OCI-LY7 (cell line): ENCODE measurements around the gene ASB10. TPM values are rescaled to one million over a fixed set of nuclear protein-coding genes. Genes with fewer than 3 reads are reported as not detected.

Experiments
- BruUV-seq: library from RNA; stranded (reverse); fragments of 400-500 nt; replicated peaks from 2 replicates; lab custom pipeline; 2021; lab: Mats Ljungman, UMichigan
- CTCF ChIA-PET: fragments of 300-600 bp; sonication (Branson Sonifier 250); formaldehyde crosslinking; loops from one replicate; lab custom pipeline; 2022; ENCODE audit warnings: antibody characterized with exemption; ENCODE audit not compliant: unreplicated experiment; lab: Charles Lee
- POLR2A ChIA-PET: fragments of 300-600 bp; sonication (Branson Sonifier 250); formaldehyde crosslinking; loops from one replicate; lab custom pipeline; 2022; ENCODE audit warnings: antibody characterized with exemption; lab: Charles Lee
- DNase-seq: peaks from one replicate; pipeline ENCODE4 v3.0.0-alpha.2; 2015; ENCODE audit warnings: low spot score
- H2AFZ ChIP-seq: fragments of 200-600 bp; sonication (generic), shearing (Covaris generic); 2 replicates; pipeline ENCODE4 v1.6.1; 2014; ENCODE audit warnings: mild to moderate bottlenecking, antibody characterized with exemption, low read length, moderate library complexity
- H3K27ac ChIP-seq: fragments of 200-600 bp; sonication (generic); 2 replicates; pipeline ENCODE4 v1.5.1; 2014; ENCODE audit warnings: mixed run types, low read depth, mild to moderate bottlenecking, moderate library complexity, low read length, inconsistent platforms; ENCODE audit not compliant: poor library complexity, severe bottlenecking
- H3K36me3 ChIP-seq: fragments of 200-600 bp; sonication (generic); 2 replicates; pipeline ENCODE4 v1.6.1; 2014; ENCODE audit warnings: mild to moderate bottlenecking, antibody characterized with exemption, low read length, moderate library complexity, mixed read lengths; ENCODE audit not compliant: insufficient read depth
- H3K4me1 ChIP-seq: fragments of 200-600 bp; sonication (generic); 2 replicates; pipeline ENCODE4 v1.5.1; 2014; ENCODE audit warnings: mild to moderate bottlenecking, low read length; ENCODE audit not compliant: insufficient read depth, poor library complexity, severe bottlenecking
- H3K4me2 ChIP-seq: fragments of 200-600 bp; sonication (generic); 2 replicates; pipeline ENCODE4 v1.6.1; 2014; ENCODE audit warnings: mild to moderate bottlenecking, low read length
- H3K4me3 ChIP-seq: fragments of 200-600 bp; sonication (generic); 2 replicates; pipeline ENCODE4 v1.5.1; 2014; ENCODE audit warnings: mild to moderate bottlenecking, low read depth, low read length; ENCODE audit not compliant: poor library complexity, severe bottlenecking
- H3K79me2 ChIP-seq: fragments of 200-600 bp; sonication (generic); 2 replicates; pipeline ENCODE4 v1.6.1; 2016; ENCODE audit warnings: low read depth, mild to moderate bottlenecking, low read length, moderate library complexity, mixed read lengths; ENCODE audit not compliant: insufficient read depth
- H3K9me2 ChIP-seq: fragments of 200-600 bp; sonication (generic); 2 replicates; pipeline ENCODE4 v1.6.1; 2016; ENCODE audit warnings: mild to moderate bottlenecking, low read length, mixed read lengths; ENCODE audit not compliant: insufficient read depth
- H3K9me3 ChIP-seq: fragments of 200-600 bp; sonication (generic); 2 replicates; pipeline ENCODE4 v1.6.1; 2014; ENCODE audit warnings: mild to moderate bottlenecking, mixed run types, low read length, mixed read lengths
- H4K20me1 ChIP-seq: fragments of 200-600 bp; sonication (generic); 2 replicates; pipeline ENCODE4 v1.6.1; 2014; ENCODE audit warnings: mild to moderate bottlenecking, antibody characterized with exemption, low read length, moderate library complexity, mixed read lengths; ENCODE audit not compliant: insufficient read depth
- CTCF ChIP-seq: fragments of 200-600 bp; sonication (generic); conservative IDR thresholded peaks from 2 replicates; pipeline ENCODE4 v1.5.1; 2014; ENCODE audit warnings: mild to moderate bottlenecking, antibody characterized with exemption, low read length, moderate library complexity, mixed read lengths
- EZH2phosphoT487 ChIP-seq: fragments of 200-600 bp; sonication (generic); IDR thresholded peaks from 2 replicates; pipeline ENCODE4 v1.6.1; 2018; ENCODE audit warnings: low read depth, borderline replicate concordance, mild to moderate bottlenecking, mixed run types, antibody characterized with exemption, low read length, moderate library complexity, mixed read lengths
- intact Hi-C: fragments of 100-400 bp; cut with micrococcal nuclease; formaldehyde crosslinking; loops from one replicate; pipeline ENCODE4 v1.10.0; 2022; ENCODE audit not compliant: unreplicated experiment
- total RNA-seq, 2 experiments: library from RNA; depleted of rRNA in 1 of 2; stranded (reverse); fragments of >200 nt in 1 of 2; shearing (Covaris generic) in 1 of 2; gene quantifications; 2 replicates each; pipeline ENCODE4 v1.2.3, GENCODE V29; 2014 to 2022

The ASB10 gene
- total RNA-seq, 2 experiments from 2014 or later = not detected

GRCh38 chr7:151197932-151198331 is 10.9 kb upstream of the ASB10 start:
- ChIA-PET CTCF (no interaction called here), POLR2A (no interaction called here)
- no peak for TF ChIP-seq CTCF
- Histone ChIP-seq H4K20me1 (no peaks in the 10 kb centered on the region), H3K9me2 (no peaks in the 10 kb centered on the region), H2AFZ (no peak overlapping the region), H3K79me2 (no peaks in the 10 kb centered on the region), H3K27ac (no peak overlapping the region), H3K9me3 (no peaks in the 10 kb centered on the region), H3K36me3 (no peaks in the 10 kb centered on the region), H3K4me2 (no peak overlapping the region), H3K4me3 (no peak overlapping the region), H3K4me1 (no peaks in the 10 kb centered on the region)
- intact Hi-C loops = no loop called here
- DNase-seq = no peak
- no TSS peak for BruUV-seq

GRCh38 chr7:151195616-151196450 is 8.8 kb upstream of the ASB10 start:
- Histone ChIP-seq H3K9me2 (no peaks in the 10 kb centered on the region), H3K79me2 (no peaks in the 10 kb centered on the region), H3K4me3 (no peak overlapping the region), H2AFZ (no peak overlapping the region), H3K4me1 (no peaks in the 10 kb centered on the region), H3K36me3 (no peaks in the 10 kb centered on the region), H3K9me3 (no peaks in the 10 kb centered on the region), H3K4me2 (no peak overlapping the region), H3K27ac (no peak overlapping the region), H4K20me1 (no peaks in the 10 kb centered on the region)
- DNase-seq = no peak
- TF ChIP-seq EZH2phosphoT487 = no peak
- no peak for TF ChIP-seq CTCF
- intact Hi-C loops = no loop called here
- no TSS peak for BruUV-seq
- ChIA-PET POLR2A (no interaction called here), CTCF (no interaction called here)

- DNase-seq = no peak
- CTCF ChIA-PET = no interaction called here
- no TSS peak for BruUV-seq
- H3K79me2 ChIP-seq = no peaks in the 10 kb centered on the region
- intact Hi-C loops = no loop called here
- H3K4me3 ChIP-seq = no peak overlapping the region
- POLR2A ChIA-PET = interaction anchor here (0.6 to 1.0 kb wide), 2 partner anchors 35 to 1193 kb away, joined by 3 to 4 read pairs; no protein-coding TSS in a partner anchor
- H3K36me3 ChIP-seq = no peaks in the 10 kb centered on the region
- H3K9me2 ChIP-seq = no peaks in the 10 kb centered on the region
- no peak overlapping the region for H2AFZ ChIP-seq
- H3K27ac ChIP-seq = no peak overlapping the region
- H4K20me1 ChIP-seq = no peaks in the 10 kb centered on the region
- H3K4me2 ChIP-seq = no peak overlapping the region
- no peaks in the 10 kb centered on the region for H3K9me3 ChIP-seq
- no peaks in the 10 kb centered on the region for H3K4me1 ChIP-seq
- TF ChIP-seq CTCF (no peak), EZH2phosphoT487 (no peak)
These were observed 7.1 kb upstream of the ASB10 start for GRCh38 chr7:151194188-151194587.
